Hepatocyte (in vitro differentiated cells): ENCODE measurements around the gene OSCP1.

Experiments used
- CTCF ChIP-seq: fragments of 200-600 bp; sonication (generic); IDR thresholded peaks from 2 replicates; pipeline ENCODE4 v1.5.1; 2016; ENCODE audit warnings: antibody characterized with exemption, mild to moderate bottlenecking; ENCODE audit not compliant: poor library complexity
- EZH2 ChIP-seq: fragments of 200-600 bp; sonication (generic); IDR thresholded peaks from 2 replicates; pipeline ENCODE4 v1.6.1; 2016; ENCODE audit warnings: antibody characterized with exemption, mild to moderate bottlenecking, borderline replicate concordance

- TF ChIP-seq CTCF (no peak), EZH2 (no peak)
Measured at GRCh38 chr1:36386265-36387140, 63.7 kb downstream of the OSCP1 start.
